Measurements from ENCODE around the gene ARL6IP4.

DNA sequence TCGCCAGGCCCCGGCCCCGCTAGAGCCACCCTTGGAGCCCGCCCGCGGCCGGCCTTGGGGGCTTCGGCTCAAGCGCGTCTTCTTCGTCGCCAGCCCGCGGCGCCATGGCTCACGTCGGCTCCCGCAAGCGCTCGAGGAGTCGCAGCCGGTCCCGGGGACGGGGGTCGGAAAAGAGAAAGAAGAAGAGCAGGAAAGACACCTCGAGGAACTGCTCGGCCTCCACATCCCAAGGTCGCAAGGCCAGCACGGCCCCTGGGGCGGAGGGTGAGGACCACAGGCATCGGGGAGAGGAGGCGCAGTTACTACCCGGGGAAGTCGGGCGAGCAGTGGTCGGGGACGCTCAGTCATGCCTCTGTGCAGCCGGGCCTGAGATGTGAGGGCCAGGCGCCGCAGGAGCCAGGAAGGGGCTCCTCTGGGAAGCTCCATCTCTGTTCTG lies 573 bp downstream of the ARL6IP4 start:
- TF ChIP-seq, protein P1, sequence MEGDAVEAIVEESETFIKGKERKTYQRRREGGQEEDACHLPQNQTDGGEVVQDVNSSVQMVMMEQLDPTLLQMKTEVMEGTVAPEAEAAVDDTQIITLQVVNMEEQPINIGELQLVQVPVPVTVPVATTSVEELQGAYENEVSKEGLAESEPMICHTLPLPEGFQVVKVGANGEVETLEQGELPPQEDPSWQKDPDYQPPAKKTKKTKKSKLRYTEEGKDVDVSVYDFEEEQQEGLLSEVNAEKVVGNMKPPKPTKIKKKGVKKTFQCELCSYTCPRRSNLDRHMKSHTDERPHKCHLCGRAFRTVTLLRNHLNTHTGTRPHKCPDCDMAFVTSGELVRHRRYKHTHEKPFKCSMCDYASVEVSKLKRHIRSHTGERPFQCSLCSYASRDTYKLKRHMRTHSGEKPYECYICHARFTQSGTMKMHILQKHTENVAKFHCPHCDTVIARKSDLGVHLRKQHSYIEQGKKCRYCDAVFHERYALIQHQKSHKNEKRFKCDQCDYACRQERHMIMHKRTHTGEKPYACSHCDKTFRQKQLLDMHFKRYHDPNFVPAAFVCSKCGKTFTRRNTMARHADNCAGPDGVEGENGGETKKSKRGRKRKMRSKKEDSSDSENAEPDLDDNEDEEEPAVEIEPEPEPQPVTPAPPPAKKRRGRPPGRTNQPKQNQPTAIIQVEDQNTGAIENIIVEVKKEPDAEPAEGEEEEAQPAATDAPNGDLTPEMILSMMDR (conservative IDR thresholded peaks at IDR 0.05; ENCODE audit: low read depth, low read length) = no peak
- TF ChIP-seq, protein P2, sequence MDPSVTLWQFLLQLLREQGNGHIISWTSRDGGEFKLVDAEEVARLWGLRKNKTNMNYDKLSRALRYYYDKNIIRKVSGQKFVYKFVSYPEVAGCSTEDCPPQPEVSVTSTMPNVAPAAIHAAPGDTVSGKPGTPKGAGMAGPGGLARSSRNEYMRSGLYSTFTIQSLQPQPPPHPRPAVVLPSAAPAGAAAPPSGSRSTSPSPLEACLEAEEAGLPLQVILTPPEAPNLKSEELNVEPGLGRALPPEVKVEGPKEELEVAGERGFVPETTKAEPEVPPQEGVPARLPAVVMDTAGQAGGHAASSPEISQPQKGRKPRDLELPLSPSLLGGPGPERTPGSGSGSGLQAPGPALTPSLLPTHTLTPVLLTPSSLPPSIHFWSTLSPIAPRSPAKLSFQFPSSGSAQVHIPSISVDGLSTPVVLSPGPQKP (IDR thresholded peaks at IDR 0.05; ENCODE audit: borderline replicate concordance, low read depth, low read length) = no peak
- TF ChIP-seq MAFK (IDR thresholded peaks at IDR 0.05; ENCODE audit: low read depth, low read length) (no peak), POLR2A (IDR thresholded peaks at IDR 0.05; ENCODE audit: low read depth, low read length) (peak; percentile 19; the same call in 1 of the 2 replicates), FOS (IDR thresholded peaks at IDR 0.05; ENCODE audit: low read depth, low read length) (no peak), RFX5 (IDR thresholded peaks at IDR 0.05; ENCODE audit: low read depth, low read length) (no peak), MXI1 (IDR thresholded peaks at IDR 0.05; ENCODE audit: borderline replicate concordance, low read depth, low read length) (no peak), MAZ (IDR thresholded peaks at IDR 0.05; ENCODE audit: borderline replicate concordance, low read depth, low read length) (no peak), NFE2L2 (IDR thresholded peaks at IDR 0.05; ENCODE audit: low read depth, low read length) (no peak)

All from IMR-90 (cell line).